ENCODE results near the gene COL6A3.

DNA sequence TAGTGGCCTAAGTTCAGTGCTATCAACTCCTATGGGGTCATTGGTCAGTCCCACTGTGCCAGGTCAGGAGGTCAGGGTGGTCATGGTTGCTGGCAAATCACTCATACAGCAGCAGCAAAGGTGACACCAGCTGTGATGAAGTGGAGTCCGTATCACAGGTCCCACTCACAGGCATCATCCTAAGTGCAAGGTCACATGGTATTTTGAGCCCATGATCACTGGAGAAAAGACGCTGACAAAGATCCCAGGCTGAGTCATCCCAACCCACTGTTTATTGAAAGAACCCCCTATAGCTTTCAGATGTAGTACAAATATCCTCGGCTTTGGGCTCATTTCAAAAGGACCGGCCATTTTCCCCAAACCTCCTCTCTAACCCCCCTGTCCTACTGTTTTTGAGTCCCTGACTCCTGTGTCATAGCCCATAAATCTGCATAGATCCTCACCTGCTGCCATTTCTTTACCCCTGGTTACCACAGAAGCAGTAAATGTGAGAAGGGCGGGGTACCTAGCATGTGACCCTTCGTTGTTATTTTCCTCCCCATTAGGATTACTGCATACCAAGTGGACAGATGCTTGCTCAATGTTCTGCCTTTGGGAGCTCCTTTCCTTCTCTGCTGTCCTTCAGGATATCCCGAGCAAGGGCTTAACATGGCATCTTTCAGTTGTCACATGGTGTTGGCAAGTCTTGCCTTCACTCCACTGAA is 107.7 kb downstream of the COL6A3 start:
- TF ChIP-seq, protein P1, sequence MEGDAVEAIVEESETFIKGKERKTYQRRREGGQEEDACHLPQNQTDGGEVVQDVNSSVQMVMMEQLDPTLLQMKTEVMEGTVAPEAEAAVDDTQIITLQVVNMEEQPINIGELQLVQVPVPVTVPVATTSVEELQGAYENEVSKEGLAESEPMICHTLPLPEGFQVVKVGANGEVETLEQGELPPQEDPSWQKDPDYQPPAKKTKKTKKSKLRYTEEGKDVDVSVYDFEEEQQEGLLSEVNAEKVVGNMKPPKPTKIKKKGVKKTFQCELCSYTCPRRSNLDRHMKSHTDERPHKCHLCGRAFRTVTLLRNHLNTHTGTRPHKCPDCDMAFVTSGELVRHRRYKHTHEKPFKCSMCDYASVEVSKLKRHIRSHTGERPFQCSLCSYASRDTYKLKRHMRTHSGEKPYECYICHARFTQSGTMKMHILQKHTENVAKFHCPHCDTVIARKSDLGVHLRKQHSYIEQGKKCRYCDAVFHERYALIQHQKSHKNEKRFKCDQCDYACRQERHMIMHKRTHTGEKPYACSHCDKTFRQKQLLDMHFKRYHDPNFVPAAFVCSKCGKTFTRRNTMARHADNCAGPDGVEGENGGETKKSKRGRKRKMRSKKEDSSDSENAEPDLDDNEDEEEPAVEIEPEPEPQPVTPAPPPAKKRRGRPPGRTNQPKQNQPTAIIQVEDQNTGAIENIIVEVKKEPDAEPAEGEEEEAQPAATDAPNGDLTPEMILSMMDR (IDR thresholded peaks at IDR 0.05; ENCODE audit: low read depth, low read length, poor library complexity, severe bottlenecking): no peak
- no peak for TF ChIP-seq EZH2phosphoT487 (IDR thresholded peaks at IDR 0.05; ENCODE audit: borderline replicate concordance, low read length)

Data from DOHH2 (cell line).